Measurements from ENCODE around the gene PROC. TPM values are rescaled to one million over a fixed set of nuclear protein-coding genes. Genes with fewer than 3 reads are reported as not detected.

The PROC gene
- total and polyA plus RNA-seq, 9 of the 15 experiments (the other 6 are each of a cell fraction or from before 2014, with no cell fraction given): not detected

GRCh38 chr2:127413782-127414637 is 4.2 kb upstream of the PROC start:
- intact Hi-C loops (cut with micrococcal nuclease): no loop called here
- no peak overlapping the region for H3K4me2 ChIP-seq (ENCODE audit: insufficient read depth, low read length)
- H3K79me2 ChIP-seq (ENCODE audit: control insufficient read depth, insufficient read depth, low read length): no peaks in the 10 kb centered on the region
- FAIRE-seq: no peak
- no peaks in the 10 kb centered on the region for H4K20me1 ChIP-seq (replicated peaks; ENCODE audit: control insufficient read depth, insufficient read depth, low read length)
- H3K9ac ChIP-seq (ENCODE audit: insufficient read depth in 1 of 2, low read depth in 2 of 2, low read length in 2 of 2): no peak overlapping the region
- no peak overlapping the region for H3K27ac ChIP-seq (ENCODE audit: extremely low read depth, low read depth, low read length)
- ChIA-PET CTCF (ENCODE audit: low intra/inter-chr PET ratio) (no interaction called here), POLR2A (interaction anchor here (0.6 to 1.4 kb wide), 5 partner anchors 9 to 112 kb away, joined by 3 to 5 read pairs (median 3); no protein-coding TSS in a partner anchor)
- H2AFZ ChIP-seq (ENCODE audit: low read depth, low read length): 0 out of 2 replicates have a peak overlapping the region, but pooled peaks have one; percentile 21
- no peak for DNase-seq (ENCODE audit: extremely low read depth in 1 of 4, low spot score in 3 of 4)
- H3K9me3 ChIP-seq (replicated peaks; ENCODE audit: control insufficient read depth, insufficient read depth, low read depth, low read length): no peaks in the 10 kb centered on the region; the same call in 1 of the 2 replicates
- 56% methylated on average over 8 of the region's 8 CpGs for WGBS (ENCODE audit: insufficient coverage, low coverage, missing lambda C conversion rate)
- no peaks in the 10 kb centered on the region for H3K36me3 ChIP-seq (ENCODE audit: control insufficient read depth, insufficient read depth, low read length)
- ATAC-seq: no peak
- in situ Hi-C loops (cut with MboI): no loop called here
- H3K4me3 ChIP-seq: no peak overlapping the region
- peaks cover 0 to 8% of the 10 kb centered on the region in 2 experiments; a peak in 1 of 5 replicates for H3K27me3 ChIP-seq (ENCODE audit: control insufficient read depth in 2 of 2, insufficient read depth in 2 of 2, low read length in 2 of 2)
- no TSS peak for BruUV-seq (replicated peaks)
- H3K4me1 ChIP-seq (replicated peaks in 1 of 2; ENCODE audit: control insufficient read depth in 2 of 2, insufficient read depth in 2 of 2, low read length in 2 of 2): peaks cover 10 to 16% of the 10 kb centered on the region in 2 experiments
- H3K9me1 ChIP-seq (ENCODE audit: control insufficient read depth, insufficient read depth, low read length): no peaks in the 10 kb centered on the region
- TF ChIP-seq, protein P1, sequence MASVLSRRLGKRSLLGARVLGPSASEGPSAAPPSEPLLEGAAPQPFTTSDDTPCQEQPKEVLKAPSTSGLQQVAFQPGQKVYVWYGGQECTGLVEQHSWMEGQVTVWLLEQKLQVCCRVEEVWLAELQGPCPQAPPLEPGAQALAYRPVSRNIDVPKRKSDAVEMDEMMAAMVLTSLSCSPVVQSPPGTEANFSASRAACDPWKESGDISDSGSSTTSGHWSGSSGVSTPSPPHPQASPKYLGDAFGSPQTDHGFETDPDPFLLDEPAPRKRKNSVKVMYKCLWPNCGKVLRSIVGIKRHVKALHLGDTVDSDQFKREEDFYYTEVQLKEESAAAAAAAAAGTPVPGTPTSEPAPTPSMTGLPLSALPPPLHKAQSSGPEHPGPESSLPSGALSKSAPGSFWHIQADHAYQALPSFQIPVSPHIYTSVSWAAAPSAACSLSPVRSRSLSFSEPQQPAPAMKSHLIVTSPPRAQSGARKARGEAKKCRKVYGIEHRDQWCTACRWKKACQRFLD (CRISPR knock-in tag; IDR thresholded peaks at IDR 0.05): no peak
- TF ChIP-seq SMARCE1 (IDR thresholded peaks at IDR 0.05): peak; percentile 39; the same call in 1 of the 2 replicates
- no peak for TF ChIP-seq TAF1 (IDR thresholded peaks at IDR 0.05; ENCODE audit: control insufficient read depth, extremely low read depth, insufficient read depth, low read length, severe bottlenecking)
- TF ChIP-seq, protein P2, sequence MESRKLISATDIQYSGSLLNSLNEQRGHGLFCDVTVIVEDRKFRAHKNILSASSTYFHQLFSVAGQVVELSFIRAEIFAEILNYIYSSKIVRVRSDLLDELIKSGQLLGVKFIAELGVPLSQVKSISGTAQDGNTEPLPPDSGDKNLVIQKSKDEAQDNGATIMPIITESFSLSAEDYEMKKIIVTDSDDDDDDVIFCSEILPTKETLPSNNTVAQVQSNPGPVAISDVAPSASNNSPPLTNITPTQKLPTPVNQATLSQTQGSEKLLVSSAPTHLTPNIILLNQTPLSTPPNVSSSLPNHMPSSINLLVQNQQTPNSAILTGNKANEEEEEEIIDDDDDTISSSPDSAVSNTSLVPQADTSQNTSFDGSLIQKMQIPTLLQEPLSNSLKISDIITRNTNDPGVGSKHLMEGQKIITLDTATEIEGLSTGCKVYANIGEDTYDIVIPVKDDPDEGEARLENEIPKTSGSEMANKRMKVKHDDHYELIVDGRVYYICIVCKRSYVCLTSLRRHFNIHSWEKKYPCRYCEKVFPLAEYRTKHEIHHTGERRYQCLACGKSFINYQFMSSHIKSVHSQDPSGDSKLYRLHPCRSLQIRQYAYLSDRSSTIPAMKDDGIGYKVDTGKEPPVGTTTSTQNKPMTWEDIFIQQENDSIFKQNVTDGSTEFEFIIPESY (CRISPR knock-in tag; IDR thresholded peaks at IDR 0.05): no peak
- TF ChIP-seq HDAC6 (IDR thresholded peaks at IDR 0.05; ENCODE audit: low read depth, low read length): no peak
- TF ChIP-seq DACH1 (IDR thresholded peaks at IDR 0.05; ENCODE audit: partially characterized antibody): no peak
- no peak for TF ChIP-seq MTA2 (IDR thresholded peaks at IDR 0.05; ENCODE audit: low read depth)
- no peak for TF ChIP-seq HDAC2 (IDR thresholded peaks at IDR 0.05)
- TF ChIP-seq TRIM24 (IDR thresholded peaks at IDR 0.05): peak; percentile 44 to 49; a peak in 1 of 4 replicates
- TF ChIP-seq FOXO4 (CRISPR knock-in tag; IDR thresholded peaks at IDR 0.05): no peak
- peak; percentile 75 for TF ChIP-seq MAFK (IDR thresholded peaks at IDR 0.05; ENCODE audit: low read length)
- peak; percentile 72 for TF ChIP-seq DPF2 (IDR thresholded peaks at IDR 0.05)
- no peak for TF ChIP-seq GABPB2 (CRISPR knock-in tag; conservative IDR thresholded peaks at IDR 0.05)
- TF ChIP-seq CHD4 (IDR thresholded peaks at IDR 0.05; ENCODE audit: insufficient read depth, insufficient replicate concordance, low read depth, low read length, poor library complexity, severe bottlenecking): no peak
- no peak for TF ChIP-seq ZNF699 (CRISPR knock-in tag; IDR thresholded peaks at IDR 0.05; ENCODE audit: insufficient replicate concordance)
- no peak for TF ChIP-seq HDAC1 (IDR thresholded peaks at IDR 0.05)
- no peak for TF ChIP-seq ZSCAN32 (CRISPR knock-in tag; IDR thresholded peaks at IDR 0.05)
